ENCODE measurements around the gene SEC31A. TPM values are rescaled to one million over a fixed set of nuclear protein-coding genes. Genes with fewer than 3 reads are reported as not detected.
"Not testable (repeated sequence)": the region's sequence is repeated elsewhere in the genome, so short reads cannot be mapped to it uniquely, and the experiment has no call there.

SEC31A gene
- total RNA-seq, 4 donors from 2014 or later = 133 to 299 (median 161) TPM

- no peak for DNase-seq (ENCODE audit: low spot score in 2 of 2)
- H3K27me3 ChIP-seq = no peaks in the 10 kb centered on the region
- no peak overlapping the region for H3K27ac ChIP-seq
- H3K36me3 ChIP-seq = peaks cover 93% of the 10 kb centered on the region
- H3K4me3 ChIP-seq = no peak overlapping the region
- H3K9me3 ChIP-seq = no peaks in the 10 kb centered on the region
- TF ChIP-seq POLR2AphosphoS5 (IDR thresholded peaks at IDR 0.05) (no peak), CTCF (IDR thresholded peaks at IDR 0.05) (no peak), POLR2A (IDR thresholded peaks at IDR 0.05) (no peak), EP300 (IDR thresholded peaks at IDR 0.05) (no peak)
- WGBS = 37% methylated on average over 2 of the region's 2 CpGs
- H3K4me1 ChIP-seq = no peaks in the 10 kb centered on the region
These were observed 70.3 kb downstream of the SEC31A start for GRCh38 chr4:82820689-82821088.

GRCh38 chr4:82818664-82819662 lies 72.0 kb downstream of the SEC31A start:
- Histone ChIP-seq H3K4me3 (no peak overlapping the region), H3K4me1 (no peaks in the 10 kb centered on the region), H3K27ac (no peak overlapping the region), H3K9me3 (no peaks in the 10 kb centered on the region), H3K36me3 (peaks cover 76% of the 10 kb centered on the region), H3K27me3 (no peaks in the 10 kb centered on the region)
- no peak for DNase-seq (ENCODE audit: low spot score in 2 of 2)
- TF ChIP-seq POLR2A (IDR thresholded peaks at IDR 0.05) (no peak), EP300 (IDR thresholded peaks at IDR 0.05) (no peak), CTCF (IDR thresholded peaks at IDR 0.05) (no peak), POLR2AphosphoS5 (IDR thresholded peaks at IDR 0.05) (no peak)
- 85% methylated on average over 2 of the region's 2 CpGs for WGBS

- 95% methylated on average over 6 of the region's 6 CpGs for WGBS
- H3K4me1 ChIP-seq; H3K4me3 ChIP-seq; H3K27ac ChIP-seq; DNase-seq (ENCODE audit: low spot score in 2 of 2); H3K27me3 ChIP-seq; H3K9me3 ChIP-seq: not testable (repeated sequence)
- H3K36me3 ChIP-seq = peaks cover 55% of the 10 kb centered on the region
These were observed 74.1 kb downstream of the SEC31A start for GRCh38 chr4:82816874-82817273.

- TF ChIP-seq POLR2AphosphoS5 (IDR thresholded peaks at IDR 0.05) = no peak
- no peak for TF ChIP-seq POLR2A (IDR thresholded peaks at IDR 0.05)
- no peak for TF ChIP-seq CTCF (IDR thresholded peaks at IDR 0.05)
- no peak for TF ChIP-seq EP300 (IDR thresholded peaks at IDR 0.05)
- Histone ChIP-seq H3K9me3 (no peaks in the 10 kb centered on the region), H3K27me3 (no peaks in the 10 kb centered on the region), H3K4me3 (no peak overlapping the region), H3K4me1 (peaks cover 5% of the 10 kb centered on the region), H3K27ac (no peak overlapping the region), H3K36me3 (peaks cover 27% of the 10 kb centered on the region)
- no peak for DNase-seq (ENCODE audit: low spot score in 2 of 2)
- 67% methylated on average over 1 of the region's 1 CpG for WGBS
These were observed 76.9 kb downstream of the SEC31A start for GRCh38 chr4:82814034-82814433.

GRCh38 chr4:82811838-82812341 lies 79.1 kb downstream of the SEC31A start:
- Histone ChIP-seq H3K9me3 (no peaks in the 10 kb centered on the region), H3K4me1 (peaks cover 5% of the 10 kb centered on the region), H3K27ac (no peak overlapping the region), H3K36me3 (peaks cover 5% of the 10 kb centered on the region), H3K27me3 (no peaks in the 10 kb centered on the region), H3K4me3 (no peak overlapping the region)
- DNase-seq (ENCODE audit: low spot score in 2 of 2) = no peak
- TF ChIP-seq EP300 (IDR thresholded peaks at IDR 0.05) = no peak
- WGBS = 47% methylated on average over 6 of the region's 6 CpGs

GRCh38 chr4:82811392-82811791 lies 79.6 kb downstream of the SEC31A start:
- no peak overlapping the region for H3K4me3 ChIP-seq
- TF ChIP-seq POLR2AphosphoS5 (IDR thresholded peaks at IDR 0.05) (no peak), EP300 (IDR thresholded peaks at IDR 0.05) (no peak), CTCF (IDR thresholded peaks at IDR 0.05) (no peak), POLR2A (IDR thresholded peaks at IDR 0.05) (no peak)
- no peaks in the 10 kb centered on the region for H3K9me3 ChIP-seq
- no CpG with 5 or more reads among the region's 1 CpG for WGBS
- peaks cover 5% of the 10 kb centered on the region for H3K4me1 ChIP-seq
- H3K36me3 ChIP-seq = peaks cover under 1% of the 10 kb centered on the region
- no peak for DNase-seq (ENCODE audit: low spot score in 2 of 2)
- H3K27me3 ChIP-seq = no peaks in the 10 kb centered on the region
- no peak overlapping the region for H3K27ac ChIP-seq
